ES-I3 (cell line): Measurements from ENCODE around the gene TNFSF9.
A peak's percentile ranks its signal among the peaks of the same experiment; 100 is the strongest.
"Not testable (repeated sequence)": the region's sequence is repeated elsewhere in the genome, so short reads cannot be mapped to it uniquely, and the experiment has no call there.

ENCODE experiments used
- H3K36me3 ChIP-seq: 2 replicates; pipeline ENCODE4 v1.6.1; 2013; ENCODE audit warnings: mild to moderate bottlenecking, low read length, control low read depth, moderate library complexity; ENCODE audit not compliant: insufficient read depth
- H3K4me1 ChIP-seq: 2 replicates; pipeline ENCODE4 v1.6.1; 2013; ENCODE audit warnings: mild to moderate bottlenecking, control low read depth, low read length; ENCODE audit not compliant: insufficient read depth
- H3K9ac ChIP-seq: 2 replicates; pipeline ENCODE4 v1.6.1; 2013; ENCODE audit warnings: low read depth, mild to moderate bottlenecking, low read length, moderate library complexity
- H3K9me3 ChIP-seq: 2 replicates; pipeline ENCODE4 v1.6.1; 2013; ENCODE audit warnings: mild to moderate bottlenecking, low read length, moderate library complexity; ENCODE audit not compliant: control insufficient read depth, insufficient read depth

Gene TNFSF9

DNA sequence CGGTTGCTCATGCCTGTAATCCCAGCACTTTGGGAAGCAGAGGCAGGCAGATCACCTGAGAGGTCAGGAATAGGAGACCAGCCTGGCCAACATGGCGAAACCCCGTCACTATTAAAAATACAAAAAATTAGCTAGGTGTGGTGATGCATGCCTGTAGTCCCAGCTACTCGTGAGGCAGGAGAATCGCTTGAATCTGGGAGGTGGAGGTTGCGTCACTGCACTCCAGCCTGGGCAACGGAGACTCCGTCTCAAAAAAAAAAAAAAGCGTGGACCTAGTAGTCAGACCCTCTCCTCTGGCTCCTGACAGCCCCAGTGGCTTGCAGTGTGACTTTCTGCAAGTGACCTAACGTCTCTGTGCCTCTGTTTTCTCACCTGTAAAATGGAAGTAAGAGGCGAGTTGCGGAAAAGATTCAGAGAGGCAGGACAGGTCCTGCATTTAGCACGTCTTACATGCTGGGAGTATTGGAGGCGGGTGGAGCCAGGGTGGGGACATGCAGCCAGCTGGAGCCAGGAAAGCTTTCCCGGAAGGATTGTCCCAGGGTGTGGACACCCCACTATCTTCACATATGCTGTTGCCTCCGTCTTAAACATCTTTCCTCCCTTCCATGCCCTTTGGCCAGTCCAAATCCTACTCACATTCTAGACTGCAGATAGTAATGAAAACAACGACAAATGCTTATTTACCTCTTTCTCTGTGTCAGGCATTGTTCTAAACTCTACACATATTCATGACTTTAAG lies 31.6 kb upstream of the TNFSF9 start:
- H3K9ac ChIP-seq, result no peak overlapping the region
- no peaks in the 10 kb centered on the region for H3K4me1 ChIP-seq
- no peaks in the 10 kb centered on the region for H3K9me3 ChIP-seq
- no peaks in the 10 kb centered on the region for H3K36me3 ChIP-seq

DNA sequence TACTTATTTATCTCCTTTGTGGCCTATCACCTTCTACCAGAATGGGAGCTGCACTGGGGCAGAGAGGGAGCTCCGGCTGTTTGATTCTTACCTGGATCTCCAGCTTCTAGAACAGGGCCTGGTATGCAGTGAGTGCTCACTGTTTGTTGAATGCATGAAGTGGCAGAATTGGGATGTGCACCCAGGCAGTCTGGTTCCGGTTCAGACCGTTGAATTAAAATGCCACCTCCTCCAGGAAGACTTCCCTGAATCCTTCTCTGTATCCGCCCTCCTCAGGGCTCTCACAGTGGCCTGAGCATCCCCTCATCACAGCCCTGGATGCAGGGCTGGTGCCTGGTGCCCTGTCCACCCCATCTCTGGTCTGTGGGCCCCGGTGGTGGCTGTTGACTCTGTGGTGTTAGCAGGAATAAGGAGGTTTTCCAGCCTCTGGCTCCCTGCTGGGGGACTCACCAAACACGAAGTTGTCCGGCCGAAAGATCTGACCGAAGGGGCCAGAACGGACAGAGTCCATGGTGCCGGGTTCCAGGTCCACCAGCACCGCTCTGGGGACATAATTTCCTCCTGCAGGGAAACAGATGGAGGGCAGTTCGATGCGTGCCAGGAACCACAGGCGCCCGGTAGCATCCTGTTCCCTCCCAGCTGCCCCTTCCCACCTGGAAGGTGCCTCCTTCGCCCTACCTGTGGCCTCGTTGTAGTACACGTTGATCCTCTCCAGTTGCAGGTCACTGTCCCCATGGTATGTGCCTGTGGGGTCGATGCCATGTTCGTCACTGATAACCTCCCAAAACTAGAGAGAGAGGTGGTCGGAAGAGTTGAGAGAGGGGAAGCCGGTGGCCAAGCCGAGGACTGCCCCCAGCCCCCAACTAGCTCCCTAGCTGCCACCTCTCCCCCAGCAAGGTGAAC lies 29.7 kb upstream of the TNFSF9 start:
- H3K9ac ChIP-seq, result peak overlapping the region; percentile 60; the same call in 1 of the 2 replicates
- no peaks in the 10 kb centered on the region for H3K9me3 ChIP-seq
- no peaks in the 10 kb centered on the region for H3K36me3 ChIP-seq
- no peaks in the 10 kb centered on the region for H3K4me1 ChIP-seq

DNA sequence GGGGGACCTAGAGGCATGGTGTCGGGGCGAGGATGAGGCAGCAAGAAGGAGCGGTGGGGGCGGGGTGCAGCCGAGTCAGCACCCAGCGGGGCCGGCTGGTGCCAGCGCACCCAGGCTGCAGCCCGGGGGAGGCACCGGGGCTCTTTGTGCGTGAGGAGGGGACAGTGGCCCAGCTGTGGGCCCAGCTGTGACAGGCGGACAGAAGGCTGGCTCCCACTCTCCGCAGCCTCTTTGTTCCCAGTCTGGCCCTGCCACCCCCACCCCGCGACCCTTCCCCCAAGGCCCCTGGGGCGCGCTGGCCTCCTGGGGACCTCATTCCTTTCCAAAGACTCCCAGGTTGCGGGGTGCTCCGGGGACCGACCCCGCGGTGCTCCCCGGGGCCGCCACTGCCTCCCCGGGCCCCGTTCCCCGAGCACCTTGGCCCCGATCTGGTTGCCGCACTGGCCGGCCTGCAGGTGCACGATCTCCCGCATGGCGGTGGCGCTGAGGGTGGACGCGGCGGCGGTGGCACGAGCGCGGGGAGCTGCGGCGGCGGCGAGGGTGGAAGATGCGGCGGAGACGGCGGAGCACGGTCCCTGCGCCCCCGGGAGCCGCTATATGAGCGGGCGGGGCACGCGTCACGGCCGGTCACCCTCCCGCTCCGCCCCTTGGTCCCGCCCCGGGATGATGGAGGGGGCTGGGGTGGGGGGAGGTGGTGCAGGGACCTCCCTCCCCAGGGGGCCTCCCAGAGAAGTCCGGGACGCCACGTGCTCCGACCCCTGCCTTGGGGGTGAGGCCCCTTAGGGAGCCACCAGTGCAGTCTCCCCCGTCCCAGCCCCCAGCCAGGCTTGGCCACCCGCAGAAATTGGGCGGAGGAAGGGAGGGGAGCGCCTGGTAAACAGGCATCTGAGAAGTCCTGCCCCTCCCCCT lies 28.8 kb upstream of the TNFSF9 start, which contains the start of gene TUBB4A:
TUBB4A (minus strand) TSS at position 570 of the 909 bp plus-strand sequence; CDS start at position 473, 97 bp downstream.
- Histone ChIP-seq H3K4me1 (no peaks in the 10 kb centered on the region), H3K9ac (peak within 1 kb of the TSS; percentile 60), H3K9me3 (no peaks in the 10 kb centered on the region), H3K36me3 (no peaks in the 10 kb centered on the region)

DNA sequence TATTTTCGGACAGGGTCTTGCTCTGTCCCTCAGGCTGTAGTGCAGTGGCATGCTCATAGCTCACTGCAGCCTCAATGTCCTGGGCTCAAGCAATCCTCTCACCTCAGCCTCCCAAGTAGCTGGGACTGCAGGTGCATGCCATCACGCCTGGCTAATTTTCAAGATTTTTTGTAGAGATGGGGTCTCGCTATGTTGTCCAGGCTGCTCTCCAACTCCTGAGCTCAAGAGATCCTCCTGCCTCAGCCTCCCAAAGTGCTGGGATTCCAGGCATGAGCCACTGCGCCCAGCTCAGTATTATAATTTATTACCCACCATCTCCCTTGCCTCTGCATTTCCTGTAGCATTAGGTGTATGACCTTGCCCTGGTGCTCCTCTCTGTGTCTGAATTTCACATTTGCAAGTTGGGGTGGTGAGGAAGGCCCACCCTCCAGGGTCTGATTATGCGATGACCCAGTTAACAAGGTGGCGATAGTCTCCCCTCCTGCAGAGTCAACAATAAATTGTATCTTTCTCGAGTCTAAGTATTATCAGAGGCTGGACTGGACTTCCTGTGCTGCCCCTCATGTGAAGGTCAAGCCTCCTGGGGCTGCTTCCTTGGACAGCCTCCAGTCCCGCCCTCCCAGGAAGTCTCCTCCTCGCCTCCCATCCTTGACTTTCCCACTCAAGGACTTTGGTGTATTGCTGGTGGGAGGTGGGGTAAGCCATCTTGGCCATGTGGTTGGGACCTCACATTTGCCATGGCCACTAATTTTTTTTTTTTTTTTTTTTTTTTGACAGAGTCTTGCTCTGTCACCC lies 27.2 kb upstream of the TNFSF9 start:
- no peaks in the 10 kb centered on the region for H3K9me3 ChIP-seq
- no peak overlapping the region for H3K9ac ChIP-seq
- H3K36me3 ChIP-seq, result no peaks in the 10 kb centered on the region
- no peaks in the 10 kb centered on the region for H3K4me1 ChIP-seq

DNA sequence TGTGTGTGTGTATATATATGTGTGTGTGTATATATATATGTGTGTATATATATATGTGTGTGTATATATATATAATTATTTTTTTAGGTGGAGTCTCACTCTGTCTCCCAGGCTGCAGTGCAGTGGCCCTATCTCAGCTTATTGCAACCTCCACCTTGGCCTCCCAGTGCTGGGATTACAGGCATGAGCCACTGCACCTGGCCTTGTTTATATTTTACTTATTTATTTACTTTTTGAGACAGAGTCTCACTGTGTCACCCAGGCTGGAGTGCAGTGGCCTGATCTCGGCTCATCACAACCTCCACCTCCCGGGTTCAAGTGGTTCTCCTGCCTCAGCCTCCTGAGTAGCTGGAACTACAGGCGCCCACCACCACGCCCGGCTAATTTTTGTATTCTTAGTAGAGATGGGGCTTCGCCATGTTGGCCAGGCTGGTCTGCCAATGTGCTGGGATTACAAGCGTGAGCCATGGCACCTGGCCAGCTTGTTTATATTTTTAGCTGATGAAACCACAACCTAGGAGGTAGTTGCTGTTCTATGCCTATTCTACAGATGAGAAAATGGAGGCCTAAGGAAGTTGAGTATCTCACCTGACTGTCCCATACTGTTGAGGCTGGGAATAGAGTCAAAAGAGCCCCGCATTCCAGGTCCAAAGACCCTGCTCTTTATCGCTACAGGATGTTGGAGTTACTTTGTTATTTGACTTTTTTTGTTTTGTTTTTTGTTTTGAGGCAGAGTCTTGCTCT lies 22.6 kb upstream of the TNFSF9 start:
- not testable (repeated sequence) for H3K9ac ChIP-seq, H3K4me1 ChIP-seq

DNA sequence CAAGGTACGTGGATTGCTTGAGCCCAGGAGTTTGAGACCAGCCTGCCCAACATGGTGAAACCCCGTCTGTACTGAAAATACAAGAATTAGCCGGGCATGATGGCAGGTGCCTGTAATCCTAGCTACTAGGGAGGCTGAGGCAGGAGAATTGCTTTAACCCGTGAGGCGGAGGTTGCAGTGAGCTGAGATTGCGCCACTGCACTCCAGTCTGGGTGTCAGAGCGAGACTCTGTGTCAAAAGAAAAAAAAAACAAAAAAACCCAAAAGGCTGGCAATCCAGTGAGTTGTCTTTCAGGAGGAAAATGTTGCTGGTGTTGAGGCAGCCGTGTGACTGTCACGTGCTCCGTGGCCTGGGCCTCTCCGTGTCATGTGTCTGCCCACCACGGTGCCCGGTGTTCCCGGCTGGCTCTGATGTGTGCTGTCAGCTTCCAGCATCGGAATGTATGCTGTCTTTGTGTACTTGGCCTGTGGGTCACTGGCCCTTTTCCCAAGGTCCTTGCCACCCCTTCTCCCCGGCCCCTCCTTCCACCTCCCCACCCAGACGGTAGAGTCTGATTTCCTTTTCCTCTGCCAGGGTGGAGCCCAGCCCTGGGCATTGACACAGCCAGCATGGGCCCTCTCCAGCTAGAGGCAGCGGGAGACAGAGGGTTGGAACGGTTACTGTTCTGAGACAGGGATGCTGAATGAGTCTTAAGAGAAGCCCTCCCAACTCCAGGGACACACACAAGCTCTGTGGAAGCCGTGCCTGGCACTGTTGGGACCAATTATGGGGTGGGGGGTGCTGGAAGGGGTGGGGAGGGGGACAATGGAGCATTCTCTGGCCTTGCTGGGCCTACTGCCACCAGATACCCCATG lies 21.5 kb upstream of the TNFSF9 start:
- H3K9ac ChIP-seq, result no peak overlapping the region
- no peaks in the 10 kb centered on the region for H3K9me3 ChIP-seq
- no peaks in the 10 kb centered on the region for H3K36me3 ChIP-seq
- no peaks in the 10 kb centered on the region for H3K4me1 ChIP-seq

More for the DNA sequence above, 22.6 kb upstream of the TNFSF9 start:
- H3K36me3 ChIP-seq, H3K9me3 ChIP-seq: not testable (repeated sequence)

DNA sequence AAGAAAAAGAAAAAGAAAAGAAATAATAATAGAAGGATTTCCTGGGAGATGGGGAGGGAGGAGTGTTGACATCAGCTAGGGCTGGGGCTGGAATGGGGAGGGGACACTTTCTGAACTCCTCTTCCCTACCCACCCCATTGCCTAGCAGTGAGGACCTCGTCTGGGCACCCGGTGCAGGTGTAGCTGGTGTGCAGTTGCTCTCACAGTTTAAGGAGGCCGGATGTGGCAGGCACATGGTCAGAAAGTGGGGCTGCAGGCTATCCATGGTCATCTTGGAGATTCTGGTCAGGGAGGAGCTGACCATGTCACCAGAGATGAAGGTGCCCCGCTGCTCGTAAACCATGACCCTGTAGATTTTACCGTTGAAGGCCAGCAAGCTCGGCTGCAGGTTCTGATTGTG lies 20.2 kb upstream of the TNFSF9 start:
- no peak overlapping the region for H3K9ac ChIP-seq
- no peaks in the 10 kb centered on the region for H3K36me3 ChIP-seq
- H3K4me1 ChIP-seq, result no peaks in the 10 kb centered on the region
- no peaks in the 10 kb centered on the region for H3K9me3 ChIP-seq

DNA sequence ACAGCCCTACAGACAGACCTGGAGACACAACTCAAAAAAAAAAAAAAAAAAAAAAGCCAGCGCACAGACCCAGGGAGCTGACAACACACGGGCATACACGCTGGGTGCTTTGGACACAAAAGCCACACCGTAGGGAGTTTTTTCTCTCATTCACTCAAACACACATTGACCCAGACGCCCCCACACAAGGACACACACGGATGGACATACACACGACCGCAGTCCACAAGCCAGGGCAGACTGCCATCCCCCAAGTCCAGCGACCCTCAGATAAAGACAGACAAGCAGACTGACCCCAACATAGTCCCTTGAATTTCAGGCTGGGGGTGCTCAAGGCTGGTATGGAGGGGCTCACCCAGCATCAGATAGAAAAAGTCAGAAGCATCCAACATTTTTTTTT lies 16.7 kb upstream of the TNFSF9 start:
- no peaks in the 10 kb centered on the region for H3K9me3 ChIP-seq
- no peak overlapping the region for H3K9ac ChIP-seq
- no peaks in the 10 kb centered on the region for H3K36me3 ChIP-seq
- H3K4me1 ChIP-seq, result peaks cover 11% of the 10 kb centered on the region; the same call in 1 of the 2 replicates

DNA sequence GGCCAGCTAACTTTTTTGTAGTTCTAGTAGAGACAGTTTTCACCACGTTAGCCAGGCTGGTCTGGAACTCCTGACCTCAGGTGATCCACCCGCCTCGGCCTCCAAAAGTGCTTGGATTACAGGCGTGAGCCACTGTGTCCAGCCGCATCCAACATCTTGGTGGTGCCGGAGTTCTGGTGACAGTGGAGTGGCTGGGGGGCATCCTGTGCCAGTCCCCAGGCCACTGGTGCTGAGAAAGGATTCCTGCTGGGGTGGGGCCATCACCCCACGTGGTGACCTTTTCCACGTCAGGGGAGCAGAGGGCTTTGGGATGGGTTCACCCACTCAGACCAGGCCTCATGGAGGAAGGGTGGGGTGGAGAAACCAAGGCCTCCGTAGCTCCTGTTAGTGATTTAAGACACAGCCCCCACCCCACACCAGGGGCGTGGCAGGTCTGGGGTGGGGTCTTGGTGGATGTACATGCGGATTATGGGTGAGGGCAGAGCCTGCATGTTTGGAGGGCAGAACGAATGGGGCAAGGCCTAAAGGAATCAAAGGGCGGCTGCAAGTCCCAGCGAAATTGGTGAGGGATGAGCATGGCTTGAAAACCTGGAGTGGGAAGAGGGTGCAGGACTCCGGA lies 15.8 kb upstream of the TNFSF9 start:
- H3K4me1 ChIP-seq, result peaks cover 11% of the 10 kb centered on the region; the same call in 1 of the 2 replicates
- H3K36me3 ChIP-seq, result no peaks in the 10 kb centered on the region
- no peaks in the 10 kb centered on the region for H3K9me3 ChIP-seq
- no peak overlapping the region for H3K9ac ChIP-seq

DNA sequence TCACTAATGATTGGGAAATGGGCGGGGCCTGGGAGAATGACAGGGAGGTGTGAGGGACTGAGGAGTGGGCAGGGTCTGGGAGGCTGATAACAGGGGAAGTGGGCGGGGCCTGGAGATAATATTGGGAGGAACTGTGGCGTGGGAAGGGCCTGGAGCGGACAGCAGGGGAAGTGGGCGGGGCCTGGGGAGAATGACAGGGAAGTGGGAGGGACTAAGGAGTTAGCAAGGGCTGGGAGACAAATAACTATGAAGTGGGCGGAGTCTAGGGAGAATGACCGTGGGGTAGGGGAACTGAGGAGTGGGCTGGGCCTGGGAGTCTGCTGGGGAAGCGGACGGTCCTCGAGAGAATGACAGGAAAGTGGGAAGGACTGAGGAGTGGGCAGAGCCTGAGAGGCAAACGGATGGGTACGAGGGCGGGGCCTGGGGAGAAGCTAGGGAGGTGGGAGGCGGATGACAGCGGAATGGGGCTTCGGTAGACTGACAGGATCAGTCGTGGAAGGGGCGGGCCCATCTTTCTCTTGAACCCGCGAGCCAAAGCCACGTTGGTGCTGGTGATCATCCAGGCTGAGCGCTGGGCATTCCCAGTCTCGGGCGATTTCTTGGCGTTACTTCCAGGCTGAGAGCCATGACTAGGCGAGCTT lies 14.7 kb upstream of the TNFSF9 start:
- peak overlapping the region; percentile 57; the same call in 1 of the 2 replicates for H3K9ac ChIP-seq
- H3K36me3 ChIP-seq, result no peaks in the 10 kb centered on the region
- H3K4me1 ChIP-seq, result peaks cover 11% of the 10 kb centered on the region; the same call in 1 of the 2 replicates
- no peaks in the 10 kb centered on the region for H3K9me3 ChIP-seq

DNA sequence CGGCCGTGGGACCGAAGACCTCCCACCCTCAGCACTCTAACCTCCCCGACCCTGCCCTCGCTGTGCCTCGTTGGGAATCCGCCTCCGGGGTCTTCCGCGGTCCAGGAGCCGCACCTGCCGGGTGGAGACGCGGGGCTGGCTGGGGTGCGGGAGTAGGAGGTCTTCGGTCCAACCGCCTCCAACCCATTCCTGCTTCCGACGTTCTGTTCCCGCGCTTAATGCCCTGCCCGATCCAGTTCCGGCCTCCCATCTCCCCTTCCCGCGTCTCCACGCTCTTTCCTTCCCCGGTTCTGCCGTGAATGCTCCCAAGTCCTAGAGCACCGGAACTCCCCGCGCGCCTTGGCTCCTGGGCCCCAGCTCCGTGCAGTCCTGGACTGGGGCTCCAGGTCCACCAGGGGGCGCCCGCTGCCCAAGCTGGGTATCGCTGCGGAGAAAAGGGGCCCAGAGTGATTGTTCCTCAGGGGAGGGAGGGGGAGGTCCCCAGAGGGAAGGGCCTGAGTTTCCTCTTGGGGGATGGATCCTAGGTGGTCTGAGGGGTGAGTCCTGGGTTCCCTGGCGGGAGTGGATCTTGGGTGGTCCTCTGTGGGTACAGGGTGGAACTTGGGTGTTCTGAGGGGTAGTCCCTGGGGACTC lies 14.1 kb upstream of the TNFSF9 start:
- peak overlapping the region; percentile 57; the same call in 1 of the 2 replicates for H3K9ac ChIP-seq
- H3K4me1 ChIP-seq, result peaks cover 11% of the 10 kb centered on the region; the same call in 1 of the 2 replicates
- H3K36me3 ChIP-seq, result no peaks in the 10 kb centered on the region
- H3K9me3 ChIP-seq, result no peaks in the 10 kb centered on the region
